Suprapubic skin (tissue), 4 donors: Measurements from ENCODE around the gene SMAD2.

Experiments used
- CTCF ChIP-seq, 2 donors: fragments of 200-600 bp in 1 of 2; fragments of 450-650 bp in 1 of 2; sonication (generic) in 1 of 2; IDR thresholded peaks; one replicate each; pipeline ENCODE4 v1.5.1; 2016 to 2019; ENCODE audit warnings: antibody characterized with exemption in 2 of 2, mild to moderate bottlenecking in 1 of 2, moderate library complexity in 1 of 2
- EP300 ChIP-seq: sonication (generic); formaldehyde crosslinking; IDR thresholded peaks from one replicate; pipeline ENCODE4 v1.6.1; 2017; ENCODE audit warnings: antibody characterized with exemption
- POLR2AphosphoS5 ChIP-seq, 3 donors: sonication (generic); formaldehyde crosslinking; IDR thresholded peaks; one replicate each; pipeline ENCODE4 v1.6.1; 2017; ENCODE audit warnings: antibody characterized with exemption in 3 of 3

DNA sequence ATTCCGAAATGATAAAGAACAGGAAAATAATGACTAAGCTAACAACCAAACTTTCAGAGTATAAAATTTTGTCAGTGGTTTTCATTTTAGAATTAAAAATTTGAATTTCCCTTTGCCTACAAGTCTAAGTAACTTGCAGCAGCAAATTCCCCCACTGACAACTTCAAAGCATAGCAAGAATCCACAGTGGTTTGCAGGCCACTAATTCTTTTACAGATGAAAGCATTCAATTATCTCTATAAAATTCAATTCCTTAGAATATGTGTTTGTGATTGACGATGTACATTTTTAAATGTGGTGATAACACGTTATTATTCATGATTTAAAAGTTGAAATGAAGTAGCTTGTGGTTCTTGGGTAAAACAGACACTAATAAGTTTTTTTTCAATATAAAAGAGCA, 100.6 kb downstream of the SMAD2 start:
- TF ChIP-seq EP300: no peak
- TF ChIP-seq CTCF (IDR thresholded peaks at IDR 0.05): no peak
- no peak for TF ChIP-seq POLR2AphosphoS5 (IDR thresholded peaks at IDR 0.05)
